Raji (cell line): ENCODE results near the gene ZNF814.

ENCODE experiments used
- POLR2A ChIP-seq: IDR thresholded peaks from 2 replicates; pipeline ENCODE4 v1.6.1; 2011; ENCODE audit warnings: low read depth, low read length, control low read depth; ENCODE audit not compliant: insufficient read depth

Gene ZNF814

GRCh38 chr19:57814505-57815246 lies 74.2 kb downstream of the ZNF814 start, which contains the start of gene ZNF552:
ZNF552 (minus strand) TSS chr19:57814913; CDS start chr19:57814743, 170 bp downstream.
- peak; percentile 97 for TF ChIP-seq POLR2A

GRCh38 chr19:57813919-57814504 lies 74.8 kb downstream of the ZNF814 start:
- TF ChIP-seq POLR2A: no peak

- no peak for TF ChIP-seq POLR2A
Measured at GRCh38 chr19:57812226-57812625, 76.6 kb downstream of the ZNF814 start.

- TF ChIP-seq POLR2A: no peak
Measured at GRCh38 chr19:57807541-57807940, 81.3 kb downstream of the ZNF814 start.

- TF ChIP-seq POLR2A: no peak
Measured at GRCh38 chr19:57803594-57804325, 85.1 kb downstream of the ZNF814 start.

GRCh38 chr19:57803265-57803593 lies 85.6 kb downstream of the ZNF814 start:
- no peak for TF ChIP-seq POLR2A

- TF ChIP-seq POLR2A: no peak
Measured at GRCh38 chr19:57802269-57802668, 86.6 kb downstream of the ZNF814 start.

GRCh38 chr19:57800696-57801095 lies 88.1 kb downstream of the ZNF814 start:
- no peak for TF ChIP-seq POLR2A
